ENCODE data around the gene SLC19A3. TPM values are rescaled to one million over a fixed set of nuclear protein-coding genes. Genes with fewer than 3 reads are reported as not detected.

The SLC19A3 gene
- total RNA-seq, 1 experiment from 2014 or later = not detected

Other genes starting within 250 kb of the SLC19A3 start
- 75.3 and 98.4 TPM in 2 replicates for gene AGFG1, start 245.9 kb downstream of the SLC19A3 start, total RNA-seq (2014; rRNA removed; shearing (Covaris generic))
- gene SCYGR2, start 119.1 kb downstream of the SLC19A3 start, total RNA-seq (2014; rRNA removed; shearing (Covaris generic)) = not detected in 2 replicates
- gene SCYGR3, start 103.2 kb downstream of the SLC19A3 start, total RNA-seq (2014; rRNA removed; shearing (Covaris generic)) = not detected in 2 replicates
- gene SCYGR4, start 100.5 kb downstream of the SLC19A3 start, total RNA-seq (2014; rRNA removed; shearing (Covaris generic)) = not detected in 2 replicates
- not detected in 2 replicates for gene SCYGR5, start 51.2 kb downstream of the SLC19A3 start, total RNA-seq (2014; rRNA removed; shearing (Covaris generic))
- gene SCYGR6, start 6.7 kb upstream of the SLC19A3 start, total RNA-seq (2014; rRNA removed; shearing (Covaris generic)) = not detected in 2 replicates
- not detected in 2 replicates for gene SCYGR7, start 10.3 kb upstream of the SLC19A3 start, total RNA-seq (2014; rRNA removed; shearing (Covaris generic))
- gene SCYGR8, start 27.9 kb upstream of the SLC19A3 start, total RNA-seq (2014; rRNA removed; shearing (Covaris generic)) = not detected in 2 replicates
- not detected in 2 replicates for gene CCL20, start 95.8 kb upstream of the SLC19A3 start, total RNA-seq (2014; rRNA removed; shearing (Covaris generic))
- gene DAW1, start 153.6 kb upstream of the SLC19A3 start, total RNA-seq (2014; rRNA removed; shearing (Covaris generic)) = 0.30 TPM in 1 of 2 replicates, not detected in the other

Measured in M059J (cell line).